HG02840 (cell line): ENCODE data around the gene GLO1.
"Not testable (repeated sequence)": the region's sequence is repeated elsewhere in the genome, so short reads cannot be mapped to it uniquely, and the experiment has no call there.

Experiments
- ATAC-seq: cut with Tn5 transposase; IDR thresholded peaks from one replicate; pipeline ENCODE4 v1.9.1; 2021; ENCODE audit warnings: mild to moderate bottlenecking, moderate library complexity, moderate number of reproducible peaks; ENCODE audit not compliant: unreplicated experiment, low FRiP score

The GLO1 gene

GRCh38 chr6:38708496-38708895 is 5.6 kb upstream of the GLO1 start:
- no peak for ATAC-seq

GRCh38 chr6:38705924-38706323 is 3.0 kb upstream of the GLO1 start:
- no peak for ATAC-seq

- ATAC-seq: no peak
These were observed 1.1 kb upstream of the GLO1 start for GRCh38 chr6:38703949-38704590.

GRCh38 chr6:38701551-38701950 is 1.4 kb downstream of the GLO1 start:
- ATAC-seq: no peak

GRCh38 chr6:38699702-38700101 is 3.2 kb downstream of the GLO1 start:
- ATAC-seq: not testable (repeated sequence)

- ATAC-seq: no peak
These were observed 5.1 kb downstream of the GLO1 start for GRCh38 chr6:38697846-38698245.

GRCh38 chr6:38696345-38696744 is 6.6 kb downstream of the GLO1 start:
- no peak for ATAC-seq

- ATAC-seq: no peak
These were observed 7.0 kb downstream of the GLO1 start for GRCh38 chr6:38695933-38696332.

- no peak for ATAC-seq
These were observed 7.6 kb downstream of the GLO1 start for GRCh38 chr6:38695227-38695900.

- ATAC-seq: no peak
These were observed 14.3 kb downstream of the GLO1 start for GRCh38 chr6:38688579-38689087.

GRCh38 chr6:38687549-38687948 is 15.4 kb downstream of the GLO1 start:
- ATAC-seq: no peak

GRCh38 chr6:38687043-38687353 is 15.9 kb downstream of the GLO1 start:
- no peak for ATAC-seq

GRCh38 chr6:38686270-38687042 is 16.5 kb downstream of the GLO1 start:
- no peak for ATAC-seq

- ATAC-seq: no peak
These were observed 18.0 kb downstream of the GLO1 start for GRCh38 chr6:38684904-38685303.

GRCh38 chr6:38684237-38684636 is 18.7 kb downstream of the GLO1 start:
- no peak for ATAC-seq

- ATAC-seq: no peak
These were observed 21.1 kb downstream of the GLO1 start for GRCh38 chr6:38681850-38682249.

- ATAC-seq: no peak
These were observed 23.3 kb downstream of the GLO1 start for GRCh38 chr6:38679668-38680067.

GRCh38 chr6:38678178-38678760 is 24.7 kb downstream of the GLO1 start:
- ATAC-seq: no peak

GRCh38 chr6:38676974-38677544 is 25.9 kb downstream of the GLO1 start:
- ATAC-seq: no peak

- ATAC-seq: no peak
These were observed 26.5 kb downstream of the GLO1 start for GRCh38 chr6:38676236-38676973.
